Activated naive CD4-positive, alpha-beta T cell treated with Interleukin-2 at 50 U/mL for 16 hours (primary cell): ENCODE measurements around the gene KLF15.

Experiments
- DNase-seq: peaks from one replicate; pipeline ENCODE4 v3.0.0-alpha.2; 2020

KLF15 gene

GRCh38 chr3:126389112-126389793, 32.0 kb upstream of the KLF15 start:
- DNase-seq: peak; percentile 5

GRCh38 chr3:126381966-126382365, 24.8 kb upstream of the KLF15 start:
- no peak for DNase-seq

- DNase-seq: no peak
Observed at GRCh38 chr3:126380011-126380768, 23.0 kb upstream of the KLF15 start.

- no peak for DNase-seq
Observed at GRCh38 chr3:126378341-126378751, 21.1 kb upstream of the KLF15 start.

- DNase-seq: no peak
Observed at GRCh38 chr3:126377211-126377610, 20.0 kb upstream of the KLF15 start.

GRCh38 chr3:126376444-126376843, 19.2 kb upstream of the KLF15 start:
- DNase-seq: no peak

GRCh38 chr3:126375835-126376331, 18.7 kb upstream of the KLF15 start:
- DNase-seq: no peak

GRCh38 chr3:126373682-126374601, 16.7 kb upstream of the KLF15 start:
- no peak for DNase-seq

- no peak for DNase-seq
Observed at GRCh38 chr3:126373146-126373613, 16.0 kb upstream of the KLF15 start.

- DNase-seq: no peak
Observed at GRCh38 chr3:126372413-126373145, 15.4 kb upstream of the KLF15 start.

GRCh38 chr3:126371096-126371705, 14.0 kb upstream of the KLF15 start:
- DNase-seq: no peak

GRCh38 chr3:126370606-126371005, 13.4 kb upstream of the KLF15 start:
- no peak for DNase-seq

- DNase-seq: no peak
Observed at GRCh38 chr3:126370055-126370454, 12.8 kb upstream of the KLF15 start.

GRCh38 chr3:126369490-126369889, 12.3 kb upstream of the KLF15 start:
- DNase-seq: no peak

- no peak for DNase-seq
Observed at GRCh38 chr3:126367316-126367805, 10.2 kb upstream of the KLF15 start.

GRCh38 chr3:126365351-126366277, 8.4 kb upstream of the KLF15 start:
- DNase-seq: no peak

- no peak for DNase-seq
Observed at GRCh38 chr3:126364731-126365301, 7.6 kb upstream of the KLF15 start.

- no peak for DNase-seq
Observed at GRCh38 chr3:126364130-126364695, 7.0 kb upstream of the KLF15 start.

- no peak for DNase-seq
Observed at GRCh38 chr3:126361211-126361610, 4.0 kb upstream of the KLF15 start.

GRCh38 chr3:126360714-126361060, 3.5 kb upstream of the KLF15 start:
- DNase-seq: no peak
